GM12892 (cell line): ENCODE measurements around the gene RAB31.

ENCODE experiments used
- POLR2A ChIP-seq: IDR thresholded peaks from 2 replicates; pipeline ENCODE4 v1.6.1; 2011; ENCODE audit warnings: low read depth, low read length, control low read depth
- POLR2AphosphoS5 ChIP-seq: IDR thresholded peaks from 2 replicates; pipeline ENCODE4 v1.6.1; 2011; ENCODE audit warnings: low read depth, low read length, control low read depth

- TF ChIP-seq POLR2A (no peak), POLR2AphosphoS5 (no peak)
Measured at GRCh38 chr18:9849407-9850283, 141.5 kb downstream of the RAB31 start.
